K562 (cell line): ENCODE measurements around the gene PEX10. TPM values are rescaled to one million over a fixed set of nuclear protein-coding genes. Genes with fewer than 3 reads are reported as not detected.

Experiments used
- ELF2 ChIP-seq: fragments of 250-450 bp; sonication (Bioruptor Pico); IDR thresholded peaks from 2 replicates; pipeline ENCODE4 v1.5.0; 2021; ENCODE audit warnings: mild to moderate bottlenecking
- HOXB6 ChIP-seq: fragments of 250-450 bp; sonication (Bioruptor Pico); IDR thresholded peaks from 2 replicates; pipeline ENCODE4 v1.5.1; 2022; ENCODE audit warnings: mild to moderate bottlenecking, borderline replicate concordance
- MCM3 ChIP-seq: fragments of 450-650 bp; IDR thresholded peaks from 2 replicates; pipeline ENCODE4 v1.6.1; 2016
- POLR2H ChIP-seq: IDR thresholded peaks from 2 replicates; pipeline ENCODE4 v1.6.1; 2016; ENCODE audit warnings: missing genetic modification characterization, low read depth, mild to moderate bottlenecking, control low read depth, missing compliant biosample characterization, moderate library complexity
- RFX5 ChIP-seq: IDR thresholded peaks from 2 replicates; pipeline ENCODE4 v1.6.1; 2011; ENCODE audit warnings: low read depth, mild to moderate bottlenecking, improper control_type of control experiment, low read length
- TCF7 ChIP-seq: sonication (generic); IDR thresholded peaks from 2 replicates; pipeline ENCODE4 v1.6.1; 2016; ENCODE audit warnings: antibody characterized with exemption, borderline replicate concordance
- ZBTB7A ChIP-seq: IDR thresholded peaks from 2 replicates; pipeline ENCODE4 v1.6.1; 2011; ENCODE audit warnings: low read depth, mild to moderate bottlenecking, low read length, moderate library complexity, borderline replicate concordance; ENCODE audit not compliant: control insufficient read depth
- ZNF311 ChIP-seq: fragments of 250-450 bp; sonication (Bioruptor Pico); IDR thresholded peaks from 2 replicates; pipeline ENCODE4 v1.4.0; 2020; ENCODE audit warnings: mild to moderate bottlenecking, moderate library complexity
- ZNF436 ChIP-seq: fragments of 250-450, 450-650 bp; sonication (Bioruptor Pico); formaldehyde crosslinking; IDR thresholded peaks from 2 replicates; pipeline ENCODE4 v1.7.0; 2020; ENCODE audit warnings: mild to moderate bottlenecking
- polyA plus RNA-seq, 8 experiments: library from polyadenylated mRNA; depleted of rRNA in 4 of 8; stranded (reverse) in 5 of 8; unstranded in 3 of 8; fragments of >200 nt; fragmentation: Nextera tagmentation in 2 of 8; fragmentation: Illumina TruSeq in 1 of 8; extraction: Ambion mirVana in 2 of 8; extraction: Trizol in 1 of 8; gene quantifications; 2 replicates each; pipeline versions ENCODE4 v1.2.1 to v1.2.3, GENCODE V29; 2011 to 2014; ENCODE audit warnings: inconsistent platforms in 1 of 8, missing spikeins in 1 of 8
- total RNA-seq, 7 experiments: library from RNA; depleted of rRNA in 6 of 7; stranded (reverse); fragments of >200 nt in 6 of 7; fragmentation: Illumina TruSeq in 2 of 7; extraction: Trizol in 2 of 7; gene quantifications; 2 replicates each; pipeline versions ENCODE4 v1.2.1 to v1.2.3, GENCODE V29; 2011 to 2021; ENCODE audit warnings: low replicate concordance in 1 of 7
- TF ChIP-seq, protein P1 (sequence below), 3 experiments: fragments of 200-800 bp in 1 of 3; sonication (Bioruptor generic) in 1 of 3; sonication (generic) in 1 of 3; formaldehyde crosslinking in 1 of 3; IDR thresholded peaks; 2 replicates each; pipeline versions ENCODE4 v1.6.1 to v1.8.0; 2016 to 2022; ENCODE audit warnings: mild to moderate bottlenecking in 2 of 3, missing compliant biosample characterization in 2 of 3, missing genetic modification characterization in 2 of 3, missing genetic modification reagents in 1 of 3
- TF ChIP-seq, protein P2 (sequence below): fragments of 250-450 bp; sonication (Bioruptor Pico); IDR thresholded peaks from 2 replicates; pipeline ENCODE4 v1.4.0; 2020
- TF ChIP-seq, protein P3 (sequence below): fragments of 450-650 bp; IDR thresholded peaks from one replicate; pipeline ENCODE4 v1.6.1; 2018; ENCODE audit warnings: mild to moderate bottlenecking, moderate library complexity; ENCODE audit not compliant: partially characterized antibody
- TF ChIP-seq, protein P4 (sequence below): sonication (generic); formaldehyde crosslinking; IDR thresholded peaks from 2 replicates; pipeline ENCODE4 v1.8.1; 2023; ENCODE audit warnings: mild to moderate bottlenecking, missing genetic modification reagents

The PEX10 gene
- total and polyA plus RNA-seq, 9 of the 15 experiments (the other 6 are each of a cell fraction or from before 2014, with no cell fraction given) = 0.03 to 26.2 (median 8.7) TPM

DNA sequence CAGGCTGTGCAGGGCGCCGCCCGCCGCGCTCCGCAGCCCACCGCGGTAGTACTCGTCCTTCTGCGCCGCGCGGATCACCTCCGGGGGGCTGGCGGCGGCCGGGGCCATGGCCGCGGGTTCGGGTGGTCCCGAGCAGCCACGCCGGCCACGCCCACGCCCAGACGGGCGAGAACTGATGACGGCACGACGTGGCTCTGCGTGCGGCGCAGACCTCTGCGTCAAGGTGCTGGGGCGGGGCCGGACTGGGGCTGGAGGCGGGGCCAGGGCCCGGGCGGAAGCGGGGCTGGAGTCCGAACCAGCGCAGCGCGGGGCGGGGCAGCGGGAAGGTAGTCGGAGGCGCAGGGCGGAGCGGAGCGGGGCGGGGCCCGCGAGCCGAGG is at the start of gene PEX10 (continued):
- TF ChIP-seq, protein P1, sequence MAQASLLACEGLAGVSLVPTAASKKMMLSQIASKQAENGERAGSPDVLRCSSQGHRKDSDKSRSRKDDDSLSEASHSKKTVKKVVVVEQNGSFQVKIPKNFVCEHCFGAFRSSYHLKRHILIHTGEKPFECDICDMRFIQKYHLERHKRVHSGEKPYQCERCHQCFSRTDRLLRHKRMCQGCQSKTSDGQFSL (CRISPR knock-in tag; IDR thresholded peaks at IDR 0.05) = peak; percentile 53; the same call in 1 of the 2 replicates
- TF ChIP-seq, protein P1 (tag; IDR thresholded peaks at IDR 0.05) = no peak
- TF ChIP-seq, protein P2, sequence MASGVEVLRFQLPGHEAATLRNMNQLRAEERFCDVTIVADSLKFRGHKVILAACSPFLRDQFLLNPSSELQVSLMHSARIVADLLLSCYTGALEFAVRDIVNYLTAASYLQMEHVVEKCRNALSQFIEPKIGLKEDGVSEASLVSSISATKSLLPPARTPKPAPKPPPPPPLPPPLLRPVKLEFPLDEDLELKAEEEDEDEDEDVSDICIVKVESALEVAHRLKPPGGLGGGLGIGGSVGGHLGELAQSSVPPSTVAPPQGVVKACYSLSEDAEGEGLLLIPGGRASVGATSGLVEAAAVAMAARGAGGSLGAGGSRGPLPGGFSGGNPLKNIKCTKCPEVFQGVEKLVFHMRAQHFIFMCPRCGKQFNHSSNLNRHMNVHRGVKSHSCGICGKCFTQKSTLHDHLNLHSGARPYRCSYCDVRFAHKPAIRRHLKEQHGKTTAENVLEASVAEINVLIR (CRISPR knock-in tag) = peak; percentile 99
- TF ChIP-seq ZNF436 (CRISPR knock-in tag) = no peak
- TF ChIP-seq ELF2 (CRISPR knock-in tag) = peak; percentile 67
- peak; percentile 92; the same call in 1 of the 2 replicates for TF ChIP-seq ZBTB7A
- TF ChIP-seq, protein P3, sequence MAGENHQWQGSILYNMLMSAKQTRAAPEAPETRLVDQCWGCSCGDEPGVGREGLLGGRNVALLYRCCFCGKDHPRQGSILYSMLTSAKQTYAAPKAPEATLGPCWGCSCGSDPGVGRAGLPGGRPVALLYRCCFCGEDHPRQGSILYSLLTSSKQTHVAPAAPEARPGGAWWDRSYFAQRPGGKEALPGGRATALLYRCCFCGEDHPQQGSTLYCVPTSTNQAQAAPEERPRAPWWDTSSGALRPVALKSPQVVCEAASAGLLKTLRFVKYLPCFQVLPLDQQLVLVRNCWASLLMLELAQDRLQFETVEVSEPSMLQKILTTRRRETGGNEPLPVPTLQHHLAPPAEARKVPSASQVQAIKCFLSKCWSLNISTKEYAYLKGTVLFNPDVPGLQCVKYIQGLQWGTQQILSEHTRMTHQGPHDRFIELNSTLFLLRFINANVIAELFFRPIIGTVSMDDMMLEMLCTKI = no peak
- TF ChIP-seq RFX5 = no peak
- no peak for TF ChIP-seq HOXB6 (CRISPR knock-in tag)
- TF ChIP-seq, protein P4, sequence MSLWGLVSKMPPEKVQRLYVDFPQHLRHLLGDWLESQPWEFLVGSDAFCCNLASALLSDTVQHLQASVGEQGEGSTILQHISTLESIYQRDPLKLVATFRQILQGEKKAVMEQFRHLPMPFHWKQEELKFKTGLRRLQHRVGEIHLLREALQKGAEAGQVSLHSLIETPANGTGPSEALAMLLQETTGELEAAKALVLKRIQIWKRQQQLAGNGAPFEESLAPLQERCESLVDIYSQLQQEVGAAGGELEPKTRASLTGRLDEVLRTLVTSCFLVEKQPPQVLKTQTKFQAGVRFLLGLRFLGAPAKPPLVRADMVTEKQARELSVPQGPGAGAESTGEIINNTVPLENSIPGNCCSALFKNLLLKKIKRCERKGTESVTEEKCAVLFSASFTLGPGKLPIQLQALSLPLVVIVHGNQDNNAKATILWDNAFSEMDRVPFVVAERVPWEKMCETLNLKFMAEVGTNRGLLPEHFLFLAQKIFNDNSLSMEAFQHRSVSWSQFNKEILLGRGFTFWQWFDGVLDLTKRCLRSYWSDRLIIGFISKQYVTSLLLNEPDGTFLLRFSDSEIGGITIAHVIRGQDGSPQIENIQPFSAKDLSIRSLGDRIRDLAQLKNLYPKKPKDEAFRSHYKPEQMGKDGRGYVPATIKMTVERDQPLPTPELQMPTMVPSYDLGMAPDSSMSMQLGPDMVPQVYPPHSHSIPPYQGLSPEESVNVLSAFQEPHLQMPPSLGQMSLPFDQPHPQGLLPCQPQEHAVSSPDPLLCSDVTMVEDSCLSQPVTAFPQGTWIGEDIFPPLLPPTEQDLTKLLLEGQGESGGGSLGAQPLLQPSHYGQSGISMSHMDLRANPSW (CRISPR knock-in tag) = no peak; the same call in 1 of the 2 replicates
- TF ChIP-seq POLR2H (tag) = no peak
- TF ChIP-seq ZNF311 = no peak
- no peak for TF ChIP-seq TCF7
- no peak for TF ChIP-seq MCM3
